ENCODE results near the gene EXOG.

Gene EXOG

DNA sequence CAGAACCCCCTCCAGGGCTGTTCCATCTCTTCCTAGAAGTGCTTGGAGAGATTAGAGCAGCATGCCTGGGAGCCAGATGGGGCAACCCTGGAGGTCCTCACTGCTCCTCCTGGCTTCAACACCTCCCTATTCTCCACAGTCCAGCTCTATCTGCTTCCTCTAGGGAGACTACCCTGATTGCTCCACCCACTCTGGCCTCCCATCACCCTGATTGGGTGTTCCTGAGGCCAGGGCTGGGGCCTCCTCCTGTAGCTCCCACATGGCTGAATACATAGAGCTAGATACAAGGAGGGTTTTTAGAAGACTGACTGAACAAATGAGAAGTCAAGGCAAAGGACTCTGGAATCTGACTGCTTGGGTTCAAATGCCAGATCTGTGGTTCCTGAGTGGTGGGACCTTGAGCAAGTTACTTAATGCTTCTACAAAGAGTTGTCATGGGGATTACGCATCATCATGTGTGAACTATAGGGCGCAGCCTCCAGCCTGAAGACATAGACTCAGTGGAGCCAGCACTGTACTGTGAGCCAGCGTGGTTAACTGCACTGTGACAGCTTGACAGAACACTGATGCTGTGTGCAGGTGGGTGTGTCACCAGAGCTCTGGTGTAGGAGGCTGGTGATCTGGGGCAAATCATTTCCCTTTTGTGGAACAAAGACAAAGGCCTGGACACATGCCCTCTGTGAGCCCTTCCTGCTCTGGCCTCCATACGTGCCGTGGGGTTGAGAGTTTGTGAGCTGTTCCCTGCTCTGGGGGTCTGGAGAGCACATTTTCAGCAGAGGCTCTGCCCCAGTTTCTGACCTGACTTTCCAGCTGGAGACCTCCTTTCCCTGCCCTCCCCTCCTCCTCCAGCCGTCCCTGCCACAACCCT lies 78.5 kb downstream of the EXOG start:
- in situ Hi-C loops (cut with MboI; ENCODE audit: low pct_unique_long_range_greater_than_20kb, low sequenced_read_pairs): no loop called here

DNA sequence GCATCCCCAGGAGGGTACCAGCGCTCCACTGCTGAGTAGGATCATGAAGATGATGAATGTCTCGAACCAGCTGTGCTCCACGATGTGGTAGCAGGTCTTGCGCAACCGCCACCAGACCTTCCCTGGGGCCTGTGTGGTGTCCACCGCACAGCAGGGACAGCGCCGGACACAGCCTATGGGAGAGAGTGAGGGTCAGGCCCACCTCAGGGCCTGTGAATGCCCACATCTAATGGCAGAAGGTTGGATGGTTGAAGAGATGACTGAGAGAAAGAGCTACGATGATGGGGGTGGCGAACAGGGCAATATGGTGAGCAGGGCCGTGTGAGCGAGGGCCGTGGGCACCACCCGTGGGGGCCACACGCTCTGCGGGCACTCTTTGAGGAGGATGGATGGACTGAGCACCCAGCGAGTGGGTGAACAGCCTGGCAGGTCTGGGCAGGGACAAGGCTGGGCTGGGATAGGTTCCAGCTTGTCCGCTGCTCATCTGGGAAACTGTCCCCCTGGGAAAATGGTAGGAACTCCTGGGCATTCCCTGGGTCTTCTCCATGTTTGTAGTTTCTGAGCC lies 79.2 kb downstream of the EXOG start:
- in situ Hi-C loops (cut with MboI; ENCODE audit: low pct_unique_long_range_greater_than_20kb, low sequenced_read_pairs): no loop called here

More for the DNA sequence above, 78.5 kb downstream of the EXOG start:
- DNase-seq: no peak

More for the DNA sequence above, 79.2 kb downstream of the EXOG start:
- no peak for DNase-seq
